OCI-LY7 (cell line): Measurements from ENCODE around the gene CDX1. TPM values are rescaled to one million over a fixed set of nuclear protein-coding genes. Genes with fewer than 3 reads are reported as not detected.

Experiments
- BruUV-seq: library from RNA; stranded (reverse); fragments of 400-500 nt; replicated peaks from 2 replicates; lab custom pipeline; 2021; lab: Mats Ljungman, UMichigan
- CTCF ChIA-PET: fragments of 300-600 bp; sonication (Branson Sonifier 250); formaldehyde crosslinking; loops from one replicate; lab custom pipeline; 2022; ENCODE audit warnings: antibody characterized with exemption; ENCODE audit not compliant: unreplicated experiment; lab: Charles Lee
- POLR2A ChIA-PET: fragments of 300-600 bp; sonication (Branson Sonifier 250); formaldehyde crosslinking; loops from one replicate; lab custom pipeline; 2022; ENCODE audit warnings: antibody characterized with exemption; lab: Charles Lee
- DNase-seq: peaks from one replicate; pipeline ENCODE4 v3.0.0-alpha.2; 2015; ENCODE audit warnings: low spot score
- H2AFZ ChIP-seq: fragments of 200-600 bp; sonication (generic), shearing (Covaris generic); 2 replicates; pipeline ENCODE4 v1.6.1; 2014; ENCODE audit warnings: mild to moderate bottlenecking, antibody characterized with exemption, low read length, moderate library complexity
- H3K27ac ChIP-seq: fragments of 200-600 bp; sonication (generic); 2 replicates; pipeline ENCODE4 v1.5.1; 2014; ENCODE audit warnings: mixed run types, low read depth, mild to moderate bottlenecking, moderate library complexity, low read length, inconsistent platforms; ENCODE audit not compliant: poor library complexity, severe bottlenecking
- H3K36me3 ChIP-seq: fragments of 200-600 bp; sonication (generic); 2 replicates; pipeline ENCODE4 v1.6.1; 2014; ENCODE audit warnings: mild to moderate bottlenecking, antibody characterized with exemption, low read length, moderate library complexity, mixed read lengths; ENCODE audit not compliant: insufficient read depth
- H3K4me1 ChIP-seq: fragments of 200-600 bp; sonication (generic); 2 replicates; pipeline ENCODE4 v1.5.1; 2014; ENCODE audit warnings: mild to moderate bottlenecking, low read length; ENCODE audit not compliant: insufficient read depth, poor library complexity, severe bottlenecking
- H3K4me2 ChIP-seq: fragments of 200-600 bp; sonication (generic); 2 replicates; pipeline ENCODE4 v1.6.1; 2014; ENCODE audit warnings: mild to moderate bottlenecking, low read length
- H3K4me3 ChIP-seq: fragments of 200-600 bp; sonication (generic); 2 replicates; pipeline ENCODE4 v1.5.1; 2014; ENCODE audit warnings: mild to moderate bottlenecking, low read depth, low read length; ENCODE audit not compliant: poor library complexity, severe bottlenecking
- H3K79me2 ChIP-seq: fragments of 200-600 bp; sonication (generic); 2 replicates; pipeline ENCODE4 v1.6.1; 2016; ENCODE audit warnings: low read depth, mild to moderate bottlenecking, low read length, moderate library complexity, mixed read lengths; ENCODE audit not compliant: insufficient read depth
- H3K9me2 ChIP-seq: fragments of 200-600 bp; sonication (generic); 2 replicates; pipeline ENCODE4 v1.6.1; 2016; ENCODE audit warnings: mild to moderate bottlenecking, low read length, mixed read lengths; ENCODE audit not compliant: insufficient read depth
- H3K9me3 ChIP-seq: fragments of 200-600 bp; sonication (generic); 2 replicates; pipeline ENCODE4 v1.6.1; 2014; ENCODE audit warnings: mild to moderate bottlenecking, mixed run types, low read length, mixed read lengths
- H4K20me1 ChIP-seq: fragments of 200-600 bp; sonication (generic); 2 replicates; pipeline ENCODE4 v1.6.1; 2014; ENCODE audit warnings: mild to moderate bottlenecking, antibody characterized with exemption, low read length, moderate library complexity, mixed read lengths; ENCODE audit not compliant: insufficient read depth
- EZH2phosphoT487 ChIP-seq: fragments of 200-600 bp; sonication (generic); IDR thresholded peaks from 2 replicates; pipeline ENCODE4 v1.6.1; 2018; ENCODE audit warnings: low read depth, borderline replicate concordance, mild to moderate bottlenecking, mixed run types, antibody characterized with exemption, low read length, moderate library complexity, mixed read lengths
- intact Hi-C: fragments of 100-400 bp; cut with micrococcal nuclease; formaldehyde crosslinking; loops from one replicate; pipeline ENCODE4 v1.10.0; 2022; ENCODE audit not compliant: unreplicated experiment
- total RNA-seq, 2 experiments: library from RNA; depleted of rRNA in 1 of 2; stranded (reverse); fragments of >200 nt in 1 of 2; shearing (Covaris generic) in 1 of 2; gene quantifications; 2 replicates each; pipeline ENCODE4 v1.2.3, GENCODE V29; 2014 to 2022
- TF ChIP-seq, protein P1 (sequence below): fragments of 200-600 bp; sonication (generic); conservative IDR thresholded peaks from 2 replicates; pipeline ENCODE4 v1.5.1; 2014; ENCODE audit warnings: mild to moderate bottlenecking, antibody characterized with exemption, low read length, moderate library complexity, mixed read lengths

CDX1 gene
- total RNA-seq, 2 experiments from 2014 or later = not detected

DNA sequence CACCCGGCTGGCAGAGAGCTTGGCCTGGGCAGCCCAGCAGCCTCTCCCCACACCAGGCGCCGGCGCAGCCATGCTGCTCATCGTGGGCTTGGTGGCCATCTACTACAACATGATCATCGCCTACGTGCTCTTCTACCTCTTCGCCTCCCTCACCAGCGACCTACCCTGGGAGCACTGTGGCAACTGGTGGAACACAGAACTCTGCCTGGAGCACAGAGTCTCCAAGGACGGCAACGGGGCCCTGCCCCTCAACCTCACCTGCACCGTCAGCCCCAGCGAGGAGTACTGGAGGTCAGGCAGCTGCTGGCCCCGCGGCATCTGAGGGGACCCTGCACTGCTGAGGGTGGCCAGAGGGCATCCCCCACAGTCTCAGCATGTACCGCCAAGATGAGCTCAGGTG lies 30.4 kb downstream of the CDX1 start:
- DNase-seq = no peak
- no peak overlapping the region for H3K4me3 ChIP-seq
- no peak overlapping the region for H3K4me2 ChIP-seq
- H2AFZ ChIP-seq = no peak overlapping the region
- no peaks in the 10 kb centered on the region for H3K4me1 ChIP-seq
- no peaks in the 10 kb centered on the region for H3K79me2 ChIP-seq
- no peaks in the 10 kb centered on the region for H3K36me3 ChIP-seq
- H4K20me1 ChIP-seq = no peaks in the 10 kb centered on the region
- no peaks in the 10 kb centered on the region for H3K9me3 ChIP-seq
- ChIA-PET POLR2A (no interaction called here), CTCF (no interaction called here)
- H3K27ac ChIP-seq = no peak overlapping the region
- TF ChIP-seq, protein P1, sequence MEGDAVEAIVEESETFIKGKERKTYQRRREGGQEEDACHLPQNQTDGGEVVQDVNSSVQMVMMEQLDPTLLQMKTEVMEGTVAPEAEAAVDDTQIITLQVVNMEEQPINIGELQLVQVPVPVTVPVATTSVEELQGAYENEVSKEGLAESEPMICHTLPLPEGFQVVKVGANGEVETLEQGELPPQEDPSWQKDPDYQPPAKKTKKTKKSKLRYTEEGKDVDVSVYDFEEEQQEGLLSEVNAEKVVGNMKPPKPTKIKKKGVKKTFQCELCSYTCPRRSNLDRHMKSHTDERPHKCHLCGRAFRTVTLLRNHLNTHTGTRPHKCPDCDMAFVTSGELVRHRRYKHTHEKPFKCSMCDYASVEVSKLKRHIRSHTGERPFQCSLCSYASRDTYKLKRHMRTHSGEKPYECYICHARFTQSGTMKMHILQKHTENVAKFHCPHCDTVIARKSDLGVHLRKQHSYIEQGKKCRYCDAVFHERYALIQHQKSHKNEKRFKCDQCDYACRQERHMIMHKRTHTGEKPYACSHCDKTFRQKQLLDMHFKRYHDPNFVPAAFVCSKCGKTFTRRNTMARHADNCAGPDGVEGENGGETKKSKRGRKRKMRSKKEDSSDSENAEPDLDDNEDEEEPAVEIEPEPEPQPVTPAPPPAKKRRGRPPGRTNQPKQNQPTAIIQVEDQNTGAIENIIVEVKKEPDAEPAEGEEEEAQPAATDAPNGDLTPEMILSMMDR = no peak
- no peak for TF ChIP-seq EZH2phosphoT487
- BruUV-seq = no TSS peak
- intact Hi-C loops = no loop called here
- H3K9me2 ChIP-seq = no peaks in the 10 kb centered on the region

DNA sequence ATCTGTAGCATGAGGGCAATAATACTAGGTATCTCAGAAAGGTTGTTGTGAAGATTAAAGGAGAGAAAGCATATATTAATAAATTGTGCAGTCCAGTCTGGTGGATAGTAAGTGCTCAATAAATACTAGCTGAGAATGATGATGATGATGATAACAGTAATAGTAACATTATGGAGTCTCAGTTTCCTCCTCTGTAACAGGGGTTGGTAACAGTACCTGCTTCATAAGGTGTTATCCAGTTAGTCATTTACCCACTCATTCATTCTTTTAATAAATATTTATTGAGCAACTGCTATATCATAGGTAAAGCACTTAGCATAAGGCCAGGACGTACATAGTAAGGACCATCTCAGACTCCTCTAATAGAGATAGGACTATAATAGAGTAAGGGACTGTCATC lies 30.9 kb downstream of the CDX1 start:
- intact Hi-C loops = no loop called here
- BruUV-seq = no TSS peak
- CTCF ChIA-PET = no interaction called here

DNA sequence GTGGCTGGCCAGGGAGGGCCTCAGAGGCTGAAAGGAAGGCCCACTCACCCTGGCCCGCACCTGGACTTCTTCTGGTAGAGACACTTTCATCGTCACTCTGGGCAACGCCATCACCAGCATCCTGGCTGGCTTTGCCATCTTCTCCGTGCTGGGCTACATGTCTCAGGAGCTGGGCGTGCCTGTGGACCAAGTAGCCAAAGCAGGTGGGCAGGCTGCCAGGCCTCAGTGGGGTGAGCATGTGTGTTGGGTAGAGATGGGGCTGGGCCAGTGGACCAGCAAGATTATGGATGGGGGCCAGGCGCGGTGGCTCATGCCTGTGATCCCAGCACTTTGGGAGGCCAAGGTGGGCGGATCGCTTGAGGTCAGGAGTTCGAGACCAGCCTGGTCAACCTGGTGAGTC lies 35.9 kb downstream of the CDX1 start:
- POLR2A ChIA-PET = no interaction called here
- CTCF ChIA-PET = no interaction called here

More for the DNA sequence above, 30.9 kb downstream of the CDX1 start:
- H3K9me3 ChIP-seq = no peaks in the 10 kb centered on the region
- no peak for DNase-seq
- no peaks in the 10 kb centered on the region for H3K36me3 ChIP-seq
- POLR2A ChIA-PET = no interaction called here
- no peak overlapping the region for H3K27ac ChIP-seq
- no peak overlapping the region for H3K4me3 ChIP-seq
- no peak for TF ChIP-seq EZH2phosphoT487
- TF ChIP-seq, protein P1 = no peak
- H3K9me2 ChIP-seq = no peaks in the 10 kb centered on the region
- H2AFZ ChIP-seq = no peak overlapping the region
- no peaks in the 10 kb centered on the region for H3K79me2 ChIP-seq
- no peaks in the 10 kb centered on the region for H3K4me1 ChIP-seq
- H4K20me1 ChIP-seq = no peaks in the 10 kb centered on the region
- no peak overlapping the region for H3K4me2 ChIP-seq

More for the DNA sequence above, 35.9 kb downstream of the CDX1 start:
- intact Hi-C loops = no loop called here
- H3K36me3 ChIP-seq = no peaks in the 10 kb centered on the region
- DNase-seq = no peak
- TF ChIP-seq, protein P1 = no peak
- no peak for TF ChIP-seq EZH2phosphoT487
- no peak overlapping the region for H2AFZ ChIP-seq
- no peaks in the 10 kb centered on the region for H4K20me1 ChIP-seq
- BruUV-seq = no TSS peak
- H3K4me2 ChIP-seq = no peak overlapping the region
- no peaks in the 10 kb centered on the region for H3K4me1 ChIP-seq
- H3K9me2 ChIP-seq = no peaks in the 10 kb centered on the region
- no peaks in the 10 kb centered on the region for H3K9me3 ChIP-seq
- H3K79me2 ChIP-seq = no peaks in the 10 kb centered on the region
- H3K4me3 ChIP-seq = no peak overlapping the region
- H3K27ac ChIP-seq = no peak overlapping the region
